ENCODE results near the gene PDGFRB.

PDGFRB gene

DNA sequence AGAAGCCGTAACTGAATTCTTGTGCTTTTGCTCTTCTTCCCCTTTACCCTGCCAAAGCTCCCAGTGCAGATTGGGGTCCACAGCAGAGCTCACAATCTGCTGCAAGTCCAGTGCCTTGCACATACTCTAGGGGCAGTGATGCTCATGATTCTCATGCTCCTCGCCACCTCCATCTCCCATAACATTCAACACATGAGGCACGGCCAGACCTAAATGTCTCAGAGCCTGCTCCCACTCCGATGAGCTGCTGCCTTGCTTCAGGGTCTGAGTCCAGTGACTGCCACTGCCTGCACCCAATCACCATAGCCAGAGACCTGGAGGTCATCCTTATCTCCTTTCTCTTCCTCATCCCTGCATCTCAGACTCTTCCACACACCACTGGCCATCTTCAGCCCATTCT lies 79.8 kb downstream of the PDGFRB start:
- H3K4me1 ChIP-seq (ENCODE audit: control insufficient read depth in 1 of 2, insufficient read depth in 2 of 2, low read length in 2 of 2), result no peaks in the 10 kb centered on the region
- peaks cover 5 to 6% of the 10 kb centered on the region in 2 donors for H3K36me3 ChIP-seq (ENCODE audit: control insufficient read depth in 1 of 2, insufficient read depth in 2 of 2, low read length in 2 of 2)
- no peaks in the 10 kb centered on the region for H3K9me3 ChIP-seq (ENCODE audit: control insufficient read depth in 1 of 2, low read length in 2 of 2)
- no peak overlapping the region for H3K4me3 ChIP-seq (ENCODE audit: low read depth in 1 of 2, low read length in 2 of 2)
- H3K27me3 ChIP-seq (ENCODE audit: low read depth, low read length), result no peaks in the 10 kb centered on the region
- H3K27ac ChIP-seq (ENCODE audit: low read length), result no peak overlapping the region

- H3K9me3 ChIP-seq (ENCODE audit: control insufficient read depth in 1 of 2, low read length in 2 of 2), result no peaks in the 10 kb centered on the region
- H3K4me3 ChIP-seq (ENCODE audit: low read depth in 1 of 2, low read length in 2 of 2), result no peak overlapping the region
- H3K4me1 ChIP-seq (ENCODE audit: control insufficient read depth in 1 of 2, insufficient read depth in 2 of 2, low read length in 2 of 2), result no peaks in the 10 kb centered on the region
- H3K27ac ChIP-seq (ENCODE audit: low read length), result no peak overlapping the region
- H3K27me3 ChIP-seq (ENCODE audit: low read depth, low read length), result no peaks in the 10 kb centered on the region
- peaks cover 5 to 6% of the 10 kb centered on the region in 2 donors for H3K36me3 ChIP-seq (ENCODE audit: control insufficient read depth in 1 of 2, insufficient read depth in 2 of 2, low read length in 2 of 2)
These were observed 80.4 kb downstream of the PDGFRB start for GRCh38 chr5:150075233-150075632.

GRCh38 chr5:150073677-150074076 lies 82.0 kb downstream of the PDGFRB start:
- no peaks in the 10 kb centered on the region for H3K27me3 ChIP-seq (ENCODE audit: low read depth, low read length)
- H3K27ac ChIP-seq (ENCODE audit: low read length), result no peak overlapping the region
- H3K9me3 ChIP-seq (ENCODE audit: control insufficient read depth in 1 of 2, low read length in 2 of 2), result no peaks in the 10 kb centered on the region
- no peaks in the 10 kb centered on the region for H3K4me1 ChIP-seq (ENCODE audit: control insufficient read depth in 1 of 2, insufficient read depth in 2 of 2, low read length in 2 of 2)
- no peak overlapping the region for H3K4me3 ChIP-seq (ENCODE audit: low read depth in 1 of 2, low read length in 2 of 2)
- peaks cover 5 to 6% of the 10 kb centered on the region in 2 donors for H3K36me3 ChIP-seq (ENCODE audit: control insufficient read depth in 1 of 2, insufficient read depth in 2 of 2, low read length in 2 of 2)

GRCh38 chr5:150073086-150073625 lies 82.5 kb downstream of the PDGFRB start:
- Histone ChIP-seq H3K36me3 (ENCODE audit: control insufficient read depth in 1 of 2, insufficient read depth in 2 of 2, low read length in 2 of 2) (peaks cover 5 to 6% of the 10 kb centered on the region in 2 donors), H3K4me1 (ENCODE audit: control insufficient read depth in 1 of 2, insufficient read depth in 2 of 2, low read length in 2 of 2) (peaks cover 0 to 3% of the 10 kb centered on the region in 2 donors), H3K9me3 (ENCODE audit: control insufficient read depth in 1 of 2, low read length in 2 of 2) (no peaks in the 10 kb centered on the region), H3K4me3 (ENCODE audit: low read depth in 1 of 2, low read length in 2 of 2) (no peak overlapping the region), H3K27ac (ENCODE audit: low read length) (no peak overlapping the region), H3K27me3 (ENCODE audit: low read depth, low read length) (no peaks in the 10 kb centered on the region)

DNA sequence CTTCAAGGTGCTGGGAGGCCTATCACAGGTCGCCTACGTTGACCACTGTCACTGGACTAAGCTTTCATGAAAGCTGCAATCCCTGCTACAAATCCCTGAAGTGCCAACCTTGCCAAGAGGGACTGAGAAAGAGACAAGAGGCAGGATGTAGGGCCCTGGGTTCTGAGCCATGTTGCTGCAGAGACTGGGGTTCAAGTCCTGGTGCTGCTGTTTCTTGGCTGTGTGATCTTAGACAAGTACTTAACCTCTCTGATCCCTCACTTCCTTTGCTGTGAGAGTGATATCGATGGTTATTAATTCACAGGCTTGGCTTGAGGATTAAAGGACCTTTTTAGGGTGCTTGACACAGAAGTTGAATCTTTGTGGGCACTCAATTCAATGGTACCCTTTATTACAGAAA lies 84.8 kb downstream of the PDGFRB start:
- H3K27ac ChIP-seq (ENCODE audit: low read length), result no peak overlapping the region
- H3K36me3 ChIP-seq (ENCODE audit: control insufficient read depth in 1 of 2, insufficient read depth in 2 of 2, low read length in 2 of 2), result peaks cover 0 to 5% of the 10 kb centered on the region in 2 donors
- H3K4me1 ChIP-seq (ENCODE audit: control insufficient read depth in 1 of 2, insufficient read depth in 2 of 2, low read length in 2 of 2), result peaks cover 0 to 3% of the 10 kb centered on the region in 2 donors
- H3K9me3 ChIP-seq (ENCODE audit: control insufficient read depth in 1 of 2, low read length in 2 of 2), result no peaks in the 10 kb centered on the region
- no peaks in the 10 kb centered on the region for H3K27me3 ChIP-seq (ENCODE audit: low read depth, low read length)
- H3K4me3 ChIP-seq (ENCODE audit: low read depth in 1 of 2, low read length in 2 of 2), result no peak overlapping the region

DNA sequence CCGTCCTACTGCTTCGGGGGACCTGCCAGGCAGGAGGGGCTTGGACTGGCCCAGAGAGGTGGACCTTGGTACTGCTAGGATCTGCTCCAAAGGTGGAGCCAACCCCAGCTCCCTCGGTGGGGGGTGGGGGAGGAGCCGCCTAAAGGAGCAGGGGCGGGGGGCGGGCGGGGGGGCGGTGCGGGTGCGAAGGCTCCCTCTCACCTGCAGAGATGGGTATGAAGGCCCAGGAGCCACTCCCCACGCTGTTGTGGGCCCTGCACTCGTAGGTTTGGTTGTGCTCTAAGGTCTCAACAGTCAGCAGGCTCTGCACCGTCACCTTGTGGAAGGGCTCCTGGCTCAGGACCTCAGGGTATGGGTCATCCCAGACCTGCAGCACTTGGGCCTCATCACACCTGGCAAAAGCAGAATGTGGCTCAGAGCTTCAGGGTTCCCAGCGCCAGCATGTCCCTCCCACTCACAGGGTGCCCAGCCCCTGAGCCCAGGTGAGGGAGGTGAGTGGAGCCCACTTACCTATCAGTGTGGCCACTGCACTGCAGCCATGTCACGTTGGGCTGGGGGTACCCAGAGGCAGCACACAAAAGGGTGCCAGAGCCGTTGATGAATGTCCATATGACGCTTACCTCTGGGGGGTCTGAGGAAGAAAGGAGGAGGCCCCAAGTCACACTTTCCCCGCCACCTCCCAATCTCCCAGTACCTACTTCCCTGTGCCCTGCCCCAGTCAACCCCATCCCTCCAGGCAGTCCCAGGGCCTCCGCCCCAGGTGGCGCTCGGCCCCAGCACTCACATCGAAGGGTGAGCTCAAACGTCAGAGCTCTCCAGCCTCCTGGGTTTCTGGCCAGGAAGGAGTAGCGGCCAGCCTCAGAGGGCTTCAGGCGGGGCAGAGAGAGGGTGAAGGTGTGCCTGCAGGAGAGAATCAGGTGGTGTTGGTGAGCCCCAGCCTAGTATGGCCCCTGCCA lies 85.7 kb downstream of the PDGFRB start:
- Histone ChIP-seq H3K9me3 (ENCODE audit: control insufficient read depth in 1 of 2, low read length in 2 of 2) (no peaks in the 10 kb centered on the region), H3K27ac (ENCODE audit: low read length) (no peak overlapping the region), H3K4me3 (ENCODE audit: low read depth in 1 of 2, low read length in 2 of 2) (no peak overlapping the region), H3K27me3 (ENCODE audit: low read depth, low read length) (no peaks in the 10 kb centered on the region), H3K36me3 (ENCODE audit: control insufficient read depth in 1 of 2, insufficient read depth in 2 of 2, low read length in 2 of 2) (peaks cover 0 to 5% of the 10 kb centered on the region in 2 donors), H3K4me1 (ENCODE audit: control insufficient read depth in 1 of 2, insufficient read depth in 2 of 2, low read length in 2 of 2) (peaks cover 0 to 3% of the 10 kb centered on the region in 2 donors)

DNA sequence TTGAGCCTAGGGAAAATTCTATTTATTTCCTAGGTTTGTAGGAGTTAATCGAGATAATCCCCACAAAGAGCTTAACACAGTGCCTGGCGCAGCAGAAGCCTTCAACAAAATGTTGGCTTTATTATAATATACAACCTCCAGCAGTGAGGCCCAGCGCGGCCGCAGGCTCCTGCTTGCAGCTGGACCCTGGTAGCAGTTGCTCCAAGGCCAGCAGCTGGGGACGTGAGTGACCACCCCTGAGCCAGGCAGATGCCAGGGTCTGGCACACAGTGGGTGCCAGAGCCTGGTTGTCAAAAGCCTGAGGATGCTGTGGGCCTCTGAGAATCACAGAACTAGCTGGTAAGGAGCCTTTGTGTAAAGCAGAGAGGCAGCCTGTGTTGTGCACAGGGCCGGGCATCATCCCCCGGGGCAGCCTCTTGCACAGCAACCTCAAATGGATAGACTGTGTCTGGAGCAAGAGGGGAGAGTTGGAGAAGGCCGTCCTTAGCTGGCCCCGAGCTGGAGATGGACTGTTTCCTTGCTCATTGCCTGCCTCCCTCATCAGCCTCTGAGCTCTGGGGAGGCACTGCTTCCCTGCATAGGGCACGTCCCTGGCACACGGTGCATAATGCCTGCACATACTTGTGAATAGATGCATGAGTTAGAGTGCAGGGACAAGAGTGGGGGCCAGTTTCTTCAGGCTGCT lies 86.5 kb downstream of the PDGFRB start:
- no peak overlapping the region for H3K27ac ChIP-seq (ENCODE audit: low read length)
- no peaks in the 10 kb centered on the region for H3K27me3 ChIP-seq (ENCODE audit: low read depth, low read length)
- no peaks in the 10 kb centered on the region for H3K9me3 ChIP-seq (ENCODE audit: control insufficient read depth in 1 of 2, low read length in 2 of 2)
- peaks cover 0 to 3% of the 10 kb centered on the region in 2 donors for H3K4me1 ChIP-seq (ENCODE audit: control insufficient read depth in 1 of 2, insufficient read depth in 2 of 2, low read length in 2 of 2)
- peaks cover 0 to 5% of the 10 kb centered on the region in 2 donors for H3K36me3 ChIP-seq (ENCODE audit: control insufficient read depth in 1 of 2, insufficient read depth in 2 of 2, low read length in 2 of 2)
- no peak overlapping the region for H3K4me3 ChIP-seq (ENCODE audit: low read depth in 1 of 2, low read length in 2 of 2)

GRCh38 chr5:150068472-150068871 lies 87.2 kb downstream of the PDGFRB start:
- Histone ChIP-seq H3K4me1 (ENCODE audit: control insufficient read depth in 1 of 2, insufficient read depth in 2 of 2, low read length in 2 of 2) (peaks cover 0 to 3% of the 10 kb centered on the region in 2 donors), H3K9me3 (ENCODE audit: control insufficient read depth in 1 of 2, low read length in 2 of 2) (no peaks in the 10 kb centered on the region), H3K27me3 (ENCODE audit: low read depth, low read length) (no peaks in the 10 kb centered on the region), H3K36me3 (ENCODE audit: control insufficient read depth in 1 of 2, insufficient read depth in 2 of 2, low read length in 2 of 2) (peaks cover 0 to 5% of the 10 kb centered on the region in 2 donors), H3K4me3 (ENCODE audit: low read depth in 1 of 2, low read length in 2 of 2) (no peak overlapping the region), H3K27ac (ENCODE audit: low read length) (no peak overlapping the region)

- H3K27ac ChIP-seq (ENCODE audit: low read length), result no peak overlapping the region
- peaks cover 0 to 3% of the 10 kb centered on the region in 2 donors for H3K4me1 ChIP-seq (ENCODE audit: control insufficient read depth in 1 of 2, insufficient read depth in 2 of 2, low read length in 2 of 2)
These were observed 87.6 kb downstream of the PDGFRB start for GRCh38 chr5:150068071-150068470.

GRCh38 chr5:150067405-150067960 lies 88.2 kb downstream of the PDGFRB start:
- Histone ChIP-seq H3K4me1 (ENCODE audit: control insufficient read depth in 1 of 2, insufficient read depth in 2 of 2, low read length in 2 of 2) (peaks cover 0 to 3% of the 10 kb centered on the region in 2 donors), H3K27ac (ENCODE audit: low read length) (no peak overlapping the region), H3K36me3 (ENCODE audit: control insufficient read depth in 1 of 2, insufficient read depth in 2 of 2, low read length in 2 of 2) (no peaks in the 10 kb centered on the region), H3K9me3 (ENCODE audit: control insufficient read depth in 1 of 2, low read length in 2 of 2) (no peaks in the 10 kb centered on the region), H3K4me3 (ENCODE audit: low read depth in 1 of 2, low read length in 2 of 2) (no peak overlapping the region), H3K27me3 (ENCODE audit: low read depth, low read length) (no peaks in the 10 kb centered on the region)

More at GRCh38 chr5:150068071-150068470, 87.6 kb downstream of the PDGFRB start:
- Histone ChIP-seq H3K9me3 (ENCODE audit: control insufficient read depth in 1 of 2, low read length in 2 of 2) (no peaks in the 10 kb centered on the region), H3K4me3 (ENCODE audit: low read depth in 1 of 2, low read length in 2 of 2) (no peak overlapping the region), H3K27me3 (ENCODE audit: low read depth, low read length) (no peaks in the 10 kb centered on the region), H3K36me3 (ENCODE audit: control insufficient read depth in 1 of 2, insufficient read depth in 2 of 2, low read length in 2 of 2) (peaks cover 0 to 3% of the 10 kb centered on the region in 2 donors)

DNA sequence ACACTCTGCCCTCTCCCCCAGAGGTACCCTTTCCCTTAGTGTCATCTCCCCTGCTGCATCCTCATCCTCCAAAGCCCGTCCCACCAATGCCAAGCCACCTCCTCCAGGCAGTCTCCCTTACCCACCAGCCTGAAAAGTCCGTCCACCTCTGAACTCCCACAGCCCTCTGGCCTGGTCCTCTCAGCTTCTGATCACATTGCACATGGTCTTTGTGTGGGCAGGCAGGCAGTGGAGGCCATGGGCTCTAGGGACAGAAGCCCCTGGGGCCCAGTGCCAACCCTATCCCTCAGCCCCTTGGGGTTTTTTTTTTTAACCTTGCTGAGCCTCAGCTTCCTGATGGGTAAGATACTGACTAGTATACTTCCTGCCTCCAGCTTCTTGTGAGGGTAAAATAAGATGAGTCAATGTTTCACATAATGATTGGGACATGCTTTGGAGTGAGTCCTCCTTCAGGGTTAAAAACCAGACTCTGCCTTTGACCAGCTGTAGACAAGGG lies 88.7 kb downstream of the PDGFRB start:
- Histone ChIP-seq H3K4me1 (ENCODE audit: control insufficient read depth in 1 of 2, insufficient read depth in 2 of 2, low read length in 2 of 2) (peaks cover 0 to 3% of the 10 kb centered on the region in 2 donors), H3K27ac (ENCODE audit: low read length) (no peak overlapping the region), H3K36me3 (ENCODE audit: control insufficient read depth in 1 of 2, insufficient read depth in 2 of 2, low read length in 2 of 2) (no peaks in the 10 kb centered on the region), H3K27me3 (ENCODE audit: low read depth, low read length) (no peaks in the 10 kb centered on the region), H3K4me3 (ENCODE audit: low read depth in 1 of 2, low read length in 2 of 2) (no peak overlapping the region), H3K9me3 (ENCODE audit: control insufficient read depth in 1 of 2, low read length in 2 of 2) (no peaks in the 10 kb centered on the region)

Data from muscle layer of duodenum (tissue), 2 donors.